HG03558 (cell line): ENCODE data around the gene TTC39B.
"Not testable (repeated sequence)": the region's sequence is repeated elsewhere in the genome, so short reads cannot be mapped to it uniquely, and the experiment has no call there.

Source experiments
- ATAC-seq: cut with Tn5 transposase; IDR thresholded peaks from one replicate; pipeline ENCODE4 v1.9.1; 2021; ENCODE audit warnings: moderate number of reproducible peaks; ENCODE audit not compliant: unreplicated experiment; ENCODE audit errors: extremely low read depth

The TTC39B gene

GRCh38 chr9:15272377-15272928 lies 34.6 kb downstream of the TTC39B start:
- no peak for ATAC-seq

- no peak for ATAC-seq
Observed at GRCh38 chr9:15271403-15271802, 35.6 kb downstream of the TTC39B start.

DNA sequence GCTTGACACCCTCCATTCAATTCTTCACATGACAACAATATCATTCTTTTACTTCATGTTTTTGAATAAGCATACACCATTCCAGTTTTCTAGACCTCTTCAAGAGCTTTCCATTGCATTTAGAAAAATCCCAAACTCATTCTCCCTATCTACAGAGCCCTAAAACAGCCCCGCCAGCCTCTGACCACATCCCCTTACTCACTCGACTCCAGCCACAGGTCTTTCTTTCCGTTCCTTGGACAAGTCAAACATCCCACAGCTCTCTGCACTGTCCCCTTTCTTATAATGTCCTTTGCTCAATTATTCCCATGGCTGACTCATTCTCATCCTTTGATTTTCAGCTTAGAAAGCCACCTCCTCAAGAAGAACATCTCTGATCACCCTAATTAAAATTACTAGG lies 38.2 kb downstream of the TTC39B start:
- ATAC-seq = no peak

- ATAC-seq = no peak
Observed at GRCh38 chr9:15268317-15268716, 38.7 kb downstream of the TTC39B start.

DNA sequence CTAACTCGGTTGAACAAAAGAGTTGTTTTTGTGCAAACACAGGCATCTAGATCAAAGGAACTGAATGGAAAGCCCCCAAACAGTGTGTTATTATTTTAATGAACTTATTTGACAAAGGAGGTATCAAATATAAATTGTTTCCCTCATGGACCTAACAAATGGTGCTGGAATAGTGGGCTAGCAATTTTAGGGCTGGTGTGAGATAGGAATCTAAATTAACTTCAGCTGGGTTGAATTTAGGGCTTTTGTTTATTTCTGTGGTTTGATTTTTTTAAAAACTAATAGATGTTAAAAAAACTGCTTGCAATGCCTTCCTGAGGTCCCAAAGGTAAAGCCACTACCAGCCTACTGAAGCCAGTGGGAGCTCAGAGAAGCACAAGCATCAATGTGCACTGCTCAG lies 42.1 kb downstream of the TTC39B start:
- ATAC-seq = no peak

- ATAC-seq = no peak
Observed at GRCh38 chr9:15262581-15262980, 44.4 kb downstream of the TTC39B start.

DNA sequence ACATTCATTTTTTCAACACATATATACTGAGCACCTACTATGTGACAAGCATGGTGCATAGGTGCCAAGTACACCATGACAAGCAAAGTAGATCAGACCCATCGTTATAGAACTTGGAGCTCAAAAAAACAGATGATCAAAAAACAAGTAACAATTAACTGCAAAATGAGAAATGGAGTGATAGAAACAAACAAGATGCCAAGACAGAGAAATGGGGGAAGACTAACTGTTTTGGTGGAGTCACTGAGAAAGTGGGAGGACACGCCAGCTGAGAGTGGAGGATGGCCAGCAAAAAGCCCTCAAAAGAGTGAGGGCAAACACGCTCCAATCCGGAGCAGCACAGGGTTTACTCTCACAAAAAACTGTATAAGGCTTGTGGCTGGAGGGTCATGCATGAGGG lies 50.6 kb downstream of the TTC39B start:
- no peak for ATAC-seq

- no peak for ATAC-seq
Observed at GRCh38 chr9:15253786-15254185, 53.2 kb downstream of the TTC39B start.

DNA sequence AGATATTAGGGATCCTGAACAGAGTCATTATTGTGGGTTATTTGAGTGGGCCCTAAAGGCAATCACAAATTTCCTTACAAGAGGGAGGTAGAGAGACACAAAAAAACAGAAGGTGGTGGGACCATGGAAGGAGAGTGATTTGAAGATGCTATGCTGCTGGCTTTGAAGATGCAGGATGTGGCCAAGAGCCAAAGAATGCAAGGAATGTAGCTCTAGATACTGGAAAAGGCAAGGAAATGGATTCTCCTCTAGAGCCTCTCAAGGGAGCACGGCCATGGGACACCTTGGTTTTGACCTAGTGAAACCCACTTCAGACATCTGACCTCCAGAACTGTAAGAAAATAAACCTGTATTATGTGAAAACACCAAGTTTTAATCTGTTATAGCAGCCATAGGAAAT lies 53.8 kb downstream of the TTC39B start:
- ATAC-seq = no peak

- no peak for ATAC-seq
Observed at GRCh38 chr9:15249981-15250380, 57.0 kb downstream of the TTC39B start.

DNA sequence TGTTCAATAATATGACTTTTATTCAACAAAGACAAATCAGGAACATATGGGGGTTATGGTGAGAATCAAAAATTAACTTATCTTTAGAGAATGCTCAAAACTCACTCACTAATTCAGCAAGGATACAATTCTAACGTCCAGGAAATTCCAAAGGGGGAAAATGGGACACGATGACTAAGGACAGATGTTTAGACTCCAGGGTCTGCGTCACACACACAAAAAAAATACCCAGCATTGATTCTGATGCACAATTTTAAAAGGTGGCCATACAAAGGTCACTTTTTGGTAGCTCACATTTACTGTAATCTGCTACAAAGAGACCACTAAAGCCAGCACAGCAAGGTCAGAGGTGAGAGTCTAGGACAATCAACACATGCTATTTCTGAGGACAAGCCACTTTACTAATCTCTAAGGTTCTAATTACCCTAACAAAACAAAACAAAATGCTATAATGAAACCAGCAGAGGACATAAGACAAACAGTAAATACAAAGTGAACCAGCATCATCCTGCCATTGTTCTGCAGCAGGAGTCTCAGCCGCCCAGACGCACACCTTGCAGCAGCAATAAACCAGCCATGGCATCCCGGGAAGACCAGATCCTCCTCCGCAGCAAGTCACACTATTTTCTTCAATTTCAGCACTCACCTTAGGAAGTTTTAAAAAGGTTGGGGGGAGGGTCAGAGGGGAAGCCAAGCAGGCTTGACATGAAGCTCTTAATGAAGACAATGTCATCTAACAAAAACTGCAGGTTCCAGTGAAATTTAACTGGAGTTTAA lies 57.8 kb downstream of the TTC39B start:
- ATAC-seq = no peak

- no peak for ATAC-seq
Observed at GRCh38 chr9:15248621-15249020, 58.4 kb downstream of the TTC39B start.

DNA sequence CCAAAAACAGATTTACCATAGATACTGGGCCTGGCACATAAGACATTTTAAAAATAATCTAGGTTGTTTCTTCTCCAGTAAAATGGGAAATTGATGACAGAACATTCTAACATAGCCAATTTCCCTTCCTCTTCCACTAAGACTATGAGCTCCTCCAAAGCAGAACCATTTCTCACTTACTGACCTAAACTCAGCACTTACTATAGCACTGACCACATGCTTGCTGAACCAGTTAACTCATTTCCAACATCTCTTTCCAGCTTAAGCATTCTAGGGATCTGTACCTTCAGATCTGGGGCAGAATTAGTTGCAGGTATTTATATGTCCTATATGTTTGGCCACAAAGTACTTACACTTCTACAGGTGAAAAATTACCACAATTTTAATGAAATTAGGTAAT lies 58.9 kb downstream of the TTC39B start:
- no peak for ATAC-seq

DNA sequence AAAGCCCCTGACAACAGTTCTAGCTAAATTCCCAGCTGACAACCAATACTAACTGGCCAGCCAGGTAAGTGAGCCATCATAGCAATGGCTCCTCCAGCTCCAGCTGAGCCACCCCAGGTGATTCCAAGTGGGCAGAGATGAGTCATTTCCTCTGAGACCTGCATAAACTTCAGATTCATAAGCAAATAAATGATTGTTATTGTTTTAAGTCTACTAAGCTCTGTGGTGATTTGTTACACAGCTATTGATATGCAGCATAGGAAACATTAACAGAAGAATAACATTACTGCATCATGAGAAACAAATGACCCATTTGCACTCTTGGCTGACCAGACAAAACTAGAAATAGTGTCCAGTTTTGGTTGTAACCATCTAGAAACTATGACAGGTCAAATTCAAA lies 60.3 kb downstream of the TTC39B start:
- no peak for ATAC-seq

GRCh38 chr9:15246243-15246642 lies 60.8 kb downstream of the TTC39B start:
- no peak for ATAC-seq

- ATAC-seq = no peak
Observed at GRCh38 chr9:15244001-15244441, 63.0 kb downstream of the TTC39B start.

GRCh38 chr9:15243081-15243480 lies 63.9 kb downstream of the TTC39B start:
- no peak for ATAC-seq

DNA sequence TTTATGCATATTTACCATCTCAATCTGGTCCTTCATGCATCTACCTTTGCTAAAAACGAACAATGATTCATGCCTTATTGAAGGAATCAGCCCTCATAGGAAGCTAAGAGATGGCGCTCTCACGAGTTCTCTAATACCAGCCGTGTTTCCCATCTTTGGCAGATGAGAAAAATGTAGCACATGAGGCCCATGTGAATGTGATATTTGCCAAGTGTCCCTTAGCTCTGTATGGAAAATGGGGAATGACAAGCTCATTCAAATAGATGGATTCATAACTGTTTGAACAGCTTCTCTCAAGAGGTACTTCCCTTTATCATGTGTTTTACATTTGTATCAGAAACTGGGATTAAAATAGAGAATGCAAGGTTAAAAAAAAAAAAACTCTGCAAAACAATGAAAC lies 66.1 kb downstream of the TTC39B start:
- no peak for ATAC-seq

DNA sequence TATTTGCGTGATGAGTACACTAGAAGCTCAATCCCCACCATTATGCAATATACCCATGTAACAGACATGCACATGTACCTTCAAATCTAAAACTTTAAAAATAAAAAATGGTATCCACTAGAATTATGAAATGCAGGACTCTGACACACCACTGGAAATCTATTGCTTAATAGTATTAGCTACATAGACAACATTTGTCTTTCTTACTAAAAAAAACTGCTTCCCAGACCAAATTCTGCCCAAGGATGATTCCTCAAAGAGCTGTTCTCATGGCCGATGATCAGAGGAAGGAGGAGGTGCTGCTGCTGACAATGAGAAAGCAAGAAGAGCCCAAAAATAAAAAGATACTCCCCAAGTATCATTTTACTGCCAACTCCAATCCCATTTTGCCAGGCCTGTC lies 67.2 kb downstream of the TTC39B start:
- ATAC-seq = no peak

DNA sequence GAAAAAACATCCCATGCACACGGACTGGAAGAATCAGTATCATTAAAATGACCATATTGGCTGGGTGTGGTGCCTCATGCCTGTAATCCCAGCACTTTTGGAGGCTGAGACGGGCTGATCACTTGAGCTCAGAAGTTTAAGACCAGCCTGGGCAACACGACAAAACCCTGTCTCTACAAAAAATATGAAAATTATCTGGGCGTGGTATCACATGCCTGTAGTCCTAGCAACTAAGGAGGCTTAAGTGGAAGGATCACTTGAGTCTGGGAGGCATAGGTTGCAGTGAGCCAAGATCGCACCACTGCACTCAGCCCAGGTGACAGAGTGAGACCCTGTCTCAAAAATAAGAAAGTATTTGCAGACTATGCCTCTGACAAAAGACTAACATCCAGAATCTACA lies 68.4 kb downstream of the TTC39B start:
- no peak for ATAC-seq

GRCh38 chr9:15235658-15236057 lies 71.4 kb downstream of the TTC39B start:
- no peak for ATAC-seq

DNA sequence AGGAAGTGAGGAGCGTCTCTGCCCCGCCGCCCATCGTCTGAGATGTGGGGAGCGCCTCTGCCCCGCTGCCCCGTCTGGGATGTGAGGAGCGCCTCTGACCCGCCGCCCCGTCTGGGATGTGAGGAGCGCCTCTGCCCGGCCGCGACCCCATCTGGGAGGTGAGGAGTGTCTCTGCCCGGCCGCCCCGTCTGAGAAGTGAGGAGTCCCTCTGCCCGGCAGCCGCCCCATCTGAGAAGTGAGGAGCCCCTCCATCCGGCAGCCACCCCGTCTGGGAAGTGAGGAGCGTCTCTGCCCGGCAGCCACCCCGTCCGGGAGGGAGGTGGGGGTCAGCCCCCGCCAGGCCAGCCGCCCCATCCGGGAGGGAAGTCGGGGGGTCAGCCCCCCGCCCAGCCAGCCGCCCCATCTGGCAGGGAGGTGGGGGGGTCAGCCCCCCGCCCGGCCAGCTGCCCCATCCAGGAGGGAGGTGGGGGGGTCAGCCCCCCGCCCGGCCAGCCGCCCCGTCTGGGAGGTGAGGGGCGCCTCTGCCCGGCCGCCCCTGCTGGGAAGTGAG lies 73.0 kb downstream of the TTC39B start:
- not testable (repeated sequence) for ATAC-seq
